ENCODE data around the gene BBLN.
"Not testable (repeated sequence)": the region's sequence is repeated elsewhere in the genome, so short reads cannot be mapped to it uniquely, and the experiment has no call there.

The BBLN gene

DNA sequence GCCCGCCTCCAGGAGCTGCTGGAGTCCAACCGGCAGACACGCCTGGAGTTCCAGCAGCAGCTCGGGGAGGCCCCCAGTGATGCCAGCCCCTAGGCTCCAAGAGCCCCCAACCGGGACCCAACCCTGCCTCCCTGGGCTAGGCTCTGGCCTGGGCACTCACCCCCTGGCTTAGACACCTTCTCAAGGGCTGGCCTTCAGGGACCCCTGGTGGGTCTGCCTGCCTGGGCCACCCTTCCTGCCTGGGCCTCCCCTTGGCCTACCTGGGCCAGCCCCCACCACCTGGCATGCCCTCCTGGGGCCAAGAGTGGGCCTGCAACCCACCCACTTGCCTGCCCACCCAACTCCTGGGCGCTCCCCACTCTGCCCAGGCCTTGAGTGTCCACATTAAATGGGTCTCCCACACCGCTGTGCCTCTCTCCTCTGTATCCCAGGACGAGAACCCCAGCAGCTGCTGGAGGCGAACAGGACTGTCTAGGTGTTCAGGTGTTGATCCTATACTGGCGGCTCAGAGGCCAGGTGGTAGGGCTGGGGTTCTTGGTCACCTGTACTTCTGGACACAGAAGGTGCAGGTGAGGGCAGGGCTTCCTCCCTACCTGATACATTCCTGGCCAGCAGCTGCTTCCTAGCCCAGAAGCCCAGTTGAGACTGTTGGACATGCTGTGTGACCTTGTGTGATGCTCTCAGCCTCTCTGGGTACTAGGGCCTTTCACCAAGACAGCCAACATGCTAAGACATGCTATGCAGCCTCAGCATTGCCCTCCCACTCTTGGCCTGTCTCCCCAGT is 3.6 kb downstream of the BBLN start:
- no peak for DNase-seq (ENCODE audit: low read depth in 2 of 2)

DNA sequence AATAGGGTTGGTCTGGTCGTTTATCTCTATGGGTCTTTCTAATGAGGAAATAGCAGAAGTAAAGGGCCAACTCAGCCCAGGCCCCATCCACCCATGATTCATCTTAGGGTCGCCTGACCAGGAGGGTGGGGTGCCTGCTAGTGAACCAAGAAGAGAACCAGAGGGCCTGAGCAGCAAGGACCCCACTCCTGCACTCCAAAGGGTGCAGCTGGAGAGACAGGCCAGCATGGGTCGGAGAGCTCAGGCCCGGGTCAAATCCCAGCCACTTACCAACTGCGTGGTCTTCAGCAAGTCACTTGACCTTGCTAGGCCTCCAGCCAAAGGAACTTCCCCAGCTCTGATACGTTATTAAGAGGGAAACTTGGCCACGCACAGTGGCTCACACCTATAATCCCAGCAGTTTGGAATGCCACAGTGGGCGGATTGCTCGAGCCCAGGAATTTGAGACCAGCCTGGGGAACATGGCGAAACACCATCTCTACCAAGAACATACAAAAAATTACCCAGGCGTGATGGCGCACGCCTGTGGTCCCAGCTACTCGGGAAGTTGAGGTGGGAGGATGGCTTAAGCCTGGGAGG is 4.3 kb downstream of the BBLN start:
- no peak for DNase-seq (ENCODE audit: low read depth in 2 of 2)

DNA sequence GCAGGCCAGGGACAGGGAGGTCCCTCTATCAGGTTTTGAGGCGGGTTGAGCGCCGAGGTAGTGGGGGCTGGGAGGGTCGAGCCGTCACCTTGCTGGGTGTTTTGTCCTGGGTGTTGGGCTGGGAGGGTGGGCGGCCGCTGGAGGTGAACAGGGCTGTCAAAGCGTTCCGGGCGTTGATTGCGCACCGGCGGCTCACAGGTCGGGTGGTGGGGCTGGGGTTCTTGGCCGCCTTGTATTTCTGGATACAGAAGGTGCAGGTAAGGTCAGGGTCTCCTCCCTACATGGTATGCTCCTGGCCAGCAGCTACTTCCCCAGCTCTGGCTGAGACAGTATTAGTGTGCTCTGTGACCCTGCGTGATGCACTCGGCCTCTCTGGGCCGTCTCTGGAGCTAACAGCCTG is 6.1 kb downstream of the BBLN start:
- DNase-seq (ENCODE audit: low read depth in 2 of 2) = no peak

GRCh38 chr9:128167209-128167608 is 7.1 kb downstream of the BBLN start:
- no peak for DNase-seq (ENCODE audit: low read depth in 2 of 2)

- DNase-seq (ENCODE audit: low read depth in 2 of 2) = no peak
Observed at GRCh38 chr9:128168731-128169308, 8.8 kb downstream of the BBLN start.

- DNase-seq (ENCODE audit: low read depth in 2 of 2) = no peak
Observed at GRCh38 chr9:128169492-128169891, 9.4 kb downstream of the BBLN start.

- DNase-seq (ENCODE audit: low read depth in 2 of 2) = no peak
Observed at GRCh38 chr9:128169925-128170324, 9.9 kb downstream of the BBLN start.

DNA sequence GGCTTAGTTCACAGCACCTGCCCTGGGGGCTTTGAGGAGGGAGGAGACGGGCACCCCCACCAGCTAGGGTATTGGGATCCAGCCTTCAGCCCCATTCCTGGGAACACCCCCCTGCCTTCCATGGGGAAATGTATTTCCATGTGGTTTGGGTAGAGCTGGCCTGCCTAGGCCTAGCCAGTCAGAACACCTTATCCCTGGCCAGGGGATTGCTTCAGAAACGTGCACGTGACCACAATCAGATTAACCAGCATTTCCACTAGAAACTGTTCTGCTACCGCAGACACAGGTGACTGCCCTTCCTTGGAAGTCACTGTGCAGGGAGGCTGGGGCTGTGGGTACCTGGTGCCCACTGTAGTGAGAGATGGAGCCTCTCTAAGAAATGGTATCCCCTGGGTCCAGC is 14.0 kb downstream of the BBLN start:
- DNase-seq (ENCODE audit: low read depth in 2 of 2) = no peak

DNA sequence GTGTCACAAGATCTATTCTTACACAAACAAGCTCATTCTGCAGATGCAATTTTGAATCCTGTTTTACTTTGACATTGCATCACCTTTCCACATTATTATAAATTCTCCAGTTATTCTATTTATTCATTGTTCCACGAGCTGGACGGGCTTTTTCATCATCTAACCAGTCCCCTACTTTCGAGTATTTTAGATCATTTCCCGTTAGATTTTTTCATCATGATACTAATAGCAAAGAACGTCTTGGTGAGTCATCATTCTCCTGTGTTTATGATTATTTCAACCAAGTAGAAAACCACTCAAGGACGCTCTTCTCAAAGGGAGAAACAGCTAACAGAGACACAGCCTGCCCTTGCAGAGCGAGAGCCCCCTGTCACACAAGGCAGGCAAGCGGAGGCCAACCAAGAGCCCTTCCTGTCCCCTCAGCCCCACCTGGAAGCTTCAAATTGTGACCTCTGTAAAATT is 15.1 kb downstream of the BBLN start:
- no peak for DNase-seq (ENCODE audit: low read depth in 2 of 2)

DNA sequence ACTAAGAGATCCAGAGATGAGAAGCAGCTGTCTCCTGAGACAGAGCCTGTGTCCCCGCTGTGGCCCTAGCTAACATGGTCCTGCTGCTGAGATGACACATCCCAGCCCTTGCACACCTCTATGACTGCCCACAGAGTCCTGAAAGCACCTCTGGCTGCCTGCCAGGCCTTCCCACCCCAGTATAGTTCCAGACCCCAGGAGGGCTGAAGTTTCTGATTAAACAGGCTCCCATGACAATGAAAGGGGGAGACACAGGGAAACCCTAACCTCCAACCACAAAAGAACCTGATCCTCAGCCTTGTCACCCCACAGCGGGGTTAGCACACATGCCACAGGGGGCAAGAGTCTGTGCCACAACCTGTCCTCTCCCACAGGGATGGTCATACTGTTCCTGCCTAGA is 15.7 kb downstream of the BBLN start:
- DNase-seq (ENCODE audit: low read depth in 2 of 2) = no peak

DNA sequence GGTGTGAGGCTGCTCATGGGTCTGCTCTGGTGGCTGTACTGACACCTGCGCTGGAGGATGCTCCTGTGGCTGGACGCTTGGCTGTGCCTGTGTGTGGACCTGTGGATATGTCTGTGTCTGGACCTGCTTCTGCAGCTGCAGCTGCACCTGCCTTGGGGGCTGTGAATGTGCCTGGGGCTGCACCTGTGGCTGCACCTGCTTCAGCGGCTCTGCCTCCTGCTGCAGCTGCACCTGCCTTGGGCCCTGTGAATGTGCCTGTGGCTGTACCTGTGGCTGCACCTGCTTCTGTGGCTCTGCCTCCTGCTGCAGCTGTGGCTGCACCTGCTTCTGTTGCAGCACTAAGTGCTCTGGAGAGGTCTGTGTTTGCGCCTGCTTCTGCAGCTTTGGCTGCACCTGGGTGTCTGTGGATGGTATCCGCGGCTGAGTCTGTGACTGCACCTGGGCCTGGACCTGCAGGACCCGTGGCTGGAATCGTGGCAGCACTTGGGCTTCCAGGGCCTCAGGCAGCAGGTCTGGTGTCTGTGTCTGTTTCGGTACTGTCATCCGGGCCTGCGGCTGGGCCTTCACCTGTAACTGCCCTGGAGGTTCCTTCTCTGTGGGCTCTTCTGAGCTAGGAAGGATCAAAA is 18.9 kb downstream of the BBLN start:
- DNase-seq (ENCODE audit: low read depth in 2 of 2) = no peak

DNA sequence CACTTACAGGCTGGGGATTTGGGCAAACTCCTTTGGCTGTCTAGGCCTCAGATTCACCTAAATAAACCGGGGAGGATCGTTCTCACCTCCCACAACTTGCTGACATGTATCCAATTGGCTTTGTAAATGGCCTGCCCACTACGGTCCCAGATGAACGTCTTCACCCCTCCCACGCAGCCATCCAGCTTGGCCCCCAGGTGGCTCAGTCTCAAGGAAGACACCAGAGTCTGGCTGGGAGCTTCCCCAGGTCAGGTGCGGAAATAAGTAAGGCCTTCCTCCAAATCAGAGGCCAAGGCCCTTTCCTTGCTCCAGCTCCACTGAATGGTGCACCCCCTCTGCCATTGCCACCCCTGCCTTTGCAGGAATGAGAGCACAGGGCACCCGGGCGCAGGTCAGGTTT is 19.9 kb downstream of the BBLN start:
- DNase-seq (ENCODE audit: low read depth in 2 of 2) = no peak

- DNase-seq (ENCODE audit: low read depth in 2 of 2) = no peak
Observed at GRCh38 chr9:128180447-128180846, 20.4 kb downstream of the BBLN start.

- not testable (repeated sequence) for DNase-seq (ENCODE audit: low read depth in 2 of 2)
Observed at GRCh38 chr9:128181480-128181879, 21.4 kb downstream of the BBLN start.

GRCh38 chr9:128182893-128183588 is 23.0 kb downstream of the BBLN start:
- DNase-seq (ENCODE audit: low read depth in 2 of 2) = no peak

DNA sequence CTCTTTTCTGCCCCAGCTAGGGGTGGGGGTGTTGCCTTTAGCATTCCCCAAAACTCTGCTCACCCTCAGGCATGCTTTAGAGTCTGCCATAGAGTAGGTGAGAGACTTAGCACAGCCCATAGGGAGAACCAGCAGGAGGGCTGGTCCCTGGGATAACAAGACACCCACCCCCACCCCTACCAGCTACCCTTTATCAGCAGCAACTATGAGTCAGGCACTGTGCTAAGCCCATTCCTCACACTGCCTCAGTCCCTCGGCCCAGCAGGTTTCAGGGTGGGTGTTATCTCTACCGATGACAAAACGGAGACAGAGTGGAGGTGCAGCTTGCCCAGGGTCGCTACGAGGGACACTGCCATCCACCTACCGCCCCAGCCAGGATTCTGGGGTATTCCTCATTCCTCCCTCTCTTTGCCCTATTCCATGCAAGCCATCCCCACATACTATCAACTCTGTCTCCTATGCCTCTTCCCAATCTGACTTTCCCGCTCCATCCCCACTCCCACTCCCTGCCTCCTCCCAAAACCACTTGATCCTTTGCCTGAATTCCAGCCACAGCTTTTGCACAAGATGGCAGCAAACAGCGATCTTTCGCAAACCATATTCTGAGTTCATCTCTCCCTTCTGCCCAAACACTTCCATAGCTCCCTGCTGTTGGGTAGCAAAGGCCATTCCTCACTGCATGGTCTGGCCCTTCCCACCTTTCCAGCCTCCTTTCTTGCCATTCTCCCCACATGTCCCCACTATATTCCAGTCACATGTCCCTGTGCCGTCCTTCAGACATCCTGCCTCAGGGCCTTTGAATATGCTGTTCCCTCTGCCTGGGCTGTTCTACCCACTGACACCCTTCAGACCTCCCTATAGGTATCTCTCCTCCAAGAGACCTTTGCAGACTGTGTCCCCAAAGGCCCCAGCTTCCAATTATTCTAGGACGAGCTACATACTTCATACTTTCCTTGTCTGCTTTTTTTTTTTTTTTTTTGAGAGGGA is 26.2 kb downstream of the BBLN start:
- DNase-seq (ENCODE audit: low read depth in 2 of 2) = no peak

GRCh38 chr9:128187361-128187760 is 27.3 kb downstream of the BBLN start:
- no peak for DNase-seq (ENCODE audit: low read depth in 2 of 2)

DNA sequence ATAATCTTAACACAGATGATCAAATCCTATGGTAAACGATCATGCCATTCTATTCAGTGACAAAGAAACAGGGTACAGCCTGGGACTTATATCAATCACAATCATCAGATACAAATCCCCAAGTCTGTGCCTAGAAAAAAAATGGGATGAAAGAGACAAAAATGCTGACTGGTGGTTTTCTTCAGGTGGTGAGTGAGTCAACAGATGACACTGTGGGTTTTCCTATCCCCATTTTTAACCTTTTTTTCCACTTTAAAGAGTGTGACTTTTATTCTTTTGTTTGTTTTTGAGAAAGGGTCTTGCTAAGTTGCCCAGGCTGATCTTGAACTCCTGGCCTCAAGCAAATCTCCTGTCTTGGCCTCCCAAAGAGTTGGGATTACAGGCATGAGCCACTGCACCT is 28.1 kb downstream of the BBLN start:
- no peak for DNase-seq (ENCODE audit: low read depth in 2 of 2)

DNA sequence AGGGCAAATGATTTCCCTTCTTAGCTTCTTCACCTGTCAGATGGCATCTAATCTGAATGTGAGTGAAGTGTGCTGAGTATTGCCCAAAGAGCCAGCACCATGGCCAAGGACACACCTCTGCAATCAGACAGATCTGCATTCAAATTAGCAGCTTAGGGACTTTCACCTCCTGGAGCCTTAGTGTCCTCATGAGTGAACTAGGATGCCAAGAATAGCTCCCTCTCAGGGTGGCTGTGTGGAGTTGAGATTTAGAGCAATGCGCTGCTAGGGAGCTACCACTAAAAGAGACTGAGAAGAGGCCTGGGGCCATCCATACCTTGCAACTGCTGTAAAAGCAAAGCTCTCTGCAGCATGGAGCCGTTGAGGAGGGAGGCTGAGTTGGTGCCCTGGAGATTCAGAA is 29.9 kb downstream of the BBLN start:
- no peak for DNase-seq (ENCODE audit: low read depth in 2 of 2)

GRCh38 chr9:128190516-128191405 is 30.7 kb downstream of the BBLN start:
- no peak for DNase-seq (ENCODE audit: low read depth in 2 of 2)
